Activated T-cell treated with anti-CD3 and anti-CD28 coated beads for 1 hour (primary cell): Measurements from ENCODE around the gene DTNB.
A peak's percentile ranks its signal among the peaks of the same experiment; 100 is the strongest.
"Not testable (repeated sequence)": the region's sequence is repeated elsewhere in the genome, so short reads cannot be mapped to it uniquely, and the experiment has no call there.

Experiments used
- DNase-seq: peaks from one replicate; pipeline ENCODE4 v3.0.0-alpha.2; 2020; ENCODE audit warnings: low read depth

DTNB gene

DNA sequence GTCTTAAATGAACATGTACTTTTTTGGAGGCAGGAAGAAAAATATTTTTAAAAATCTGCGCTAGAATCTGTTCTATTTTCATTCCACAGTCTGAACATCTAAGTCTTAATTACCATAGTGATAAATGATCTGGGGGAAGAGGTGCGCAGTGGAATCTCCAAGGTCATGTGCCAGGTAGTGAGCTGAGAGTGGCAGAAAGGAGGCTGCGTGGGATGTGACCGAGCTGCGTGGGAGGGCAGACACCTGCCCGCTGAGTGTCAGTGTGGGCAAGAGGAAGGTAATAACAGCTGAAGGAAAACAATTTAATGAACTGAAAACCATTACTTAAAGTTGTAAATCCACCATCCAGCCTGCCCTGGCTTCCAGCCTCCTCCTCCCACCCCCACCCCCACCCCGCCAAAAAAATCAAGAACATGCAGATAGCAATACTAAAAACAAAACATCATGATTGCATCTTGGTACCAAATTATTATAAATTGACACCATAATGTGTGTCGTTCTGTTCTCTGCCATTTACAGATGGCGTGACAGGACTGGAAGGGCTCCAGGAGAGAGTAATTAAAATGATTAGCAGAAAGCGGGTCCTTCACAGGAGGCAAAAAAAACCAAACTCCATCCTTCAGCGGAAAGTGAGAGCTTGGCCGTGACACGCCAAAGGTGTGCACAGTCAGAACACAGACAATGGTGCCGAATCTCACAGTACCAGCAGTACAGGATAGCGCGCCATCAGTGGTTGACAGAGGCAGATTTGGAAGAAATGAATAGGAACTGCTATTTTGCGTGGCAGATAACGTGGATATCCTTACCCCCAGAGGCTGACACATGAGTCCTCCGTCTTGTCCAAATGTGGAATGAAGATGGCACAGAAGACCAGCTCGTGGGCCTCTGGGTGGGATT is 11.4 kb upstream of the DTNB start:
- no peak for DNase-seq

DNA sequence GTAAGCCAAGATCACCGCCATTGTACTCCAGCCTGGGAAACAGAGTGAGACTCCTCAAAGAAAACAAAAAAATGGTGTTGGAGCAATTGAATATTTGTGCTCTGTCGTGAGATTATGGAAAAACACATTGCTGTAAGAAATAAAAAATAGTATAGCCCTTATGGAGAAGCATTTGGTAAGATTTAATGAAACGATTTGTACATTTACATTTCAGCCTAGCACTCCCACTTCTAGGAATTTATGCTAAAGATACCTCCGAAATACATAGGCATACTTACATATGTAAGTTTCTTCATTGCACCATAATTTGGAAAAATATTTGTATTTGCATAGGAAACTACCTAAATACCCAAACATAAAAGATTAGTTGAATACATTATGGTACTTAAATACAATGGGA is 8.7 kb upstream of the DTNB start:
- DNase-seq = no peak

DNA sequence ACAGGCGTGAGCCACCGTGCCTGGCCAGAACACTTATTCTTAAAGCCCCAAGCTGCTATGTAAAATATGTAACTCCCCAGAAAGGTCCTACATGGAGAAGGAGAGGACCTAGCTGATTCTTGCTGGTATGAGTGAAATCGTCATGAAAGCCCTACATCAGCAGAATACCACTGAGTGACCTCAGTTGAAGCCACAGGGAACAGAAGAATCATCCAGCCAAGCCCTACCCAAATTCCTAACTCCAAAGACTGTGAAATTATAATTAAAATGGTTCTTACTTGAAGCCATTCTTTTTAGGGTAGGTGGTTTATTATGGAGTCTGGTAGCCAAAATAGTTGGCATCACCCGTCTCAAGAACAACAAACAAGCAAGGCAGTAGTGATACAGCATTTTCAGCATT is 4.5 kb upstream of the DTNB start:
- no peak for DNase-seq

DNA sequence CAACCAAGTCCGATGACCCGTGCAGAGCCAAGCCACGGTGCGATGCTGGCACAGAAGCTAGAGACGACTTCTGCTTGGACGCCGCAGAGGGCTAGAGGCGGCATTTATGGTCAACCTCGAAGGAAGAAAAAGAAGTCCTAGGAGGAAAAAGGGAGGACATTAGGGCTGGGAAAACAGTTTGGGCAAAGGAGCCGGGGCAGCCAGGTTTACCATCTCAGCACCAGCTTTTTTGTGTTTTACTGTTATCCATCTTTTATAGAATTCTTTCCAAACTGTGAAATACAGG is 643 bp upstream of the DTNB start:
- DNase-seq = no peak

DNA sequence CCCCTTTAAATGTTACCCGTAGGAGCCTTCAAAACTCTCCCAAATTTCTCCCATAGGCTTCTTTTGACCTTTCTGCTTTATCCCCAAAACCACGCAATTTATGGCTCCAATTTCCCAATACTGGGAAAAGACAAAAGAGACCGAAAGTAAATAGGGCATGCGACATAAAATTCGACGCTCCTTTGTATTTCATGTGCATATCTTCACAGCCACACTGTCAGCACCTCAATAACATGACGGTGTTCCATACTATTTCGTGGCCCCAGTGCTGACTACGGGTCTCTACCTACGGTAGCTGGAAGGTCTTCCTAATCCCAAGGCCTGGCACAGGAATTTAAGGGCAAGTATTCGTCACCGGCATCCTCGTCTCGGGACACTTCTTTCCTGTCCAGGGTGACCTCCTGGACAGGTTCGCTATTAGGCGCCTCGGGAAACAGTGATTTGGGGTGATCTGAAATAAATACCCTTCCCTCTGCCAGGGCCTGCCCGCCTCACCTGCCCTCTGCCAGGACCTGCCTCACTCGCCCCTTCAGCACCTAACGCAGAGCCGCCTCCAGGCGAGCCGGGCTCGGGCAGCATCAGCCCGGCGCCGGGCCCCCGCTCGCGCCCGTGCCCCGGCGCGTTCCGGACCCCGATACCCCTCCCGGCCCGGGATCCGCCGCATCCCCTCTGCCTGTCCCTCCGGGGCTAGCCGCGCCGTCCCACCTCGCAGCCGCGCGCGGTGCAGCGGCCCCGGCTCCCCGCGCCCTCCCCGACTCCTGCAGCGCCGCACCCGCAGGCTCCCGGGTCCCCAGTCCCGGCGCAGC is 680 bp downstream of the DTNB start:
- peak; percentile 59 for DNase-seq

DNA sequence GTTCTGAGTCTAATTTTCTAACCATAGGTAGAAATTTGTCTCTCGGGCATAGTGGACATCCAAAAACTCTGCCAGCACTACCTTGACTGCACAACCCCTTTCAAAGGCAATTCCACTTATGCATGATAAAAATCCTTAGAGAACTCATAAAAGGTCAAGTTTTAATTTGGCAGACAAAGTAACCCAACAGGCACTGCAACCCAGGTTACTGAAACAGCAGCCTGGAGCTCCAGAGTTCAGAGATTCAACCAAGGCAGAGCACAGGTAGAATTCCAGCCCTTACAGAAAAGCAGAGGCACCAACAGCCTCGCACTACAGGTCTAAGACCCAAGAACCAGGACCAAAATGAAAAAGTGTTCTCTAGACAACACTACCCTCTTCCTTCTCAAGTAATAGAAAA is 1.8 kb downstream of the DTNB start:
- DNase-seq = no peak

DNA sequence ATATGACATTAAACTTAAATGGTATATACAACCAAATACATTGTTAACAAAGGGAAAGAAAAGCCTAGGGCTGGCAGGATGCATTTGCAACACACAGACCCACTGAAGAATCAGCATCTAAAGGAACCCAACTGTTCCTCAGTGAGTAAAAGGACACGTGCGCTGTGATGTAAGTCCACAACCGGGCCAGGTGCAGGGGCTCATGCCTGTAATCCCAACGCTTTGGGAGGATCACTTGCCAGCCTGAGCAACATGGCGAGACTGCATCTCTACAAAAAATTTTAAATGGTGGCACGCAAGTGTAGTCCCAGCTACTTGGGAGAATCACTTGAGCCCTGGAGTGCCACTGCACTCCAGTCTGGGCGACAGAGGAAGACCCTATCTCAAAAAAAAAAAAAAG is 3.9 kb downstream of the DTNB start:
- no peak for DNase-seq

DNA sequence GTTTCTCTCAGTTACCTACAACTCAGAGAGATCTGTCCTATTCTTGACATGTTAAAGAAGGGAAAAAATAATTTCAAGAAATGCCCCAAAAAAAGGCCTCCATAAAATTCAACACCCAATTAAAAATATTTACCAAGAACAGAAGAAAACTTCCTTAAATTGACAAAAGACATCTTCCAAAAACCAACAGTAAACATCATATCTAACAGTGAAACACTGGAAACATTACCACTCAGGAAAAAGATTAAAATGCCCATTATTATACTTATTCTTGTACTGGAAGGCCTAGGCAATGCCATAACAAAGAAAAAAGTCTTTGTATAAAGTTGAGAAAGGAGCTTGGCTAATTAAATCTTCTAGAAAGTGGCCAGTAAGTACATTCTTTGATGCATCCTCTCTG is 7.2 kb downstream of the DTNB start:
- DNase-seq = no peak

DNA sequence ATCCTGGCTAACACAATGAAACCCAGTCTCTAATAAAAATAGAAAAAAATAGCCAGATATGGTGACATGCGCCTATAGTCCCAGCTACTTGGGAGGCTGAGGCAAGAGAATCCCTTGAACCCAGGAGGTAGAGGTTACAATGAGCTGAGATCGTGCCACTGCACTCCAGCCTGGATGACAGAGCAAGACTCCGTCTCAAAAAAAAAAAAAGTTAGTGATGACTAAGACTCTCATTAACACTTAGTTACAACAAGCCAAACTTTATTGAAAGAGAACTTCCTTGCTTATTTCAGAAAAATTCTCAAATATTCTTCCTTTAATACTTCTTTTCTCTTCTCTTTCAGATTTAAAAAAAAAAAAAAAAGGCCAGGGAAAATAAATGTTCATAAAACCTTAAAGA is 7.9 kb downstream of the DTNB start:
- not testable (repeated sequence) for DNase-seq

DNA sequence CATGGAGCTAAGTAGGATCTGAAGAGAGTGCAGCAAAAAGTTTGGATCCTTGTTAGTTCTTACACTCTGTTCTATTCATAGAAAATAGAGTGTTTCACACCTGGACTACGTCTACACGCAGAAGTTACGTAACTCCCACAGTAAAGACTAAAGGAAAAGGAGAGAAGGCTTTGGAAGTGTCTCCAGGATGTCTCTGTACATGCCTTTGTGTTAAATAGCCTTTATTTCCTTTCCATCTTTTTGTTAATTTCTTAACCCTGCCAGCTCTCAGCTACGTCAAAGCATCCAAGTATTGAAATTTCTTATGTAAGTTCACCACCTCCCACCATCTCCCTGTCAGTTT is 8.4 kb downstream of the DTNB start:
- DNase-seq = no peak

DNA sequence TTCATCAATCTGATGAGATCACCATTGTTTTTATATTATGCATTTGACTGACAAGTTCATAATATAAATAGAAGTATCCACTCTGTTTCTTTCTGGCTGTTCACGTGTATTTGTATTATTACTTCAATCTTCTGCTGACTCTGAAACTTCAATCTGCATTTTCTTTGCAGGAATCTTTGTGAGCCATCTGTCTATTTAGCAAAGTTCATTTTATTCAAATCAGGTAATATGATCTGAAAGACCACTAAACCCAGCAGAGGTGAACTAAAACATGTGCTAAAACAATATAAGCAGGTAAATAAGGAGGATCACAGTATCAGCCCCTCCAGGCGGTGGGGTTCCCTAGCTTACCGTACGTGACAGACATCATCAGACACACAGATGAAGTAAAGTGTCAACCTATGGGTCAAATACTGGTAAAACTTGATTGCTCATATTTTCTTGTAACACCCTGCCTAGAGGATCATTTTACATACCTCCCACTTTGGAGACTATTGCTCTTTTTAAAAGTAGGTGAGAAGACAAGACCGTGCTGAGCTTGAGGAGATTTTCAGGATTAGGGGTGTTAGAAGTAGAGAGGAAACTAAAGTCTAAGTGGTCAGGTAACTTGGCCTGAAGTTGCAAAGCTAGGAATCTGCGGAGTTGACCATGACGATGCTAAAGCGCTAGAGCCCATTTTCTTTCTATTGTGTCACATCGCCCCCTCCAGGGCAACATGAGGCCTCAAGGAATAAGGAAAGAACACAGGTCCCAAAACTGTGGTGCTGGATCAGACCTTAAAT is 9.0 kb downstream of the DTNB start:
- no peak for DNase-seq

DNA sequence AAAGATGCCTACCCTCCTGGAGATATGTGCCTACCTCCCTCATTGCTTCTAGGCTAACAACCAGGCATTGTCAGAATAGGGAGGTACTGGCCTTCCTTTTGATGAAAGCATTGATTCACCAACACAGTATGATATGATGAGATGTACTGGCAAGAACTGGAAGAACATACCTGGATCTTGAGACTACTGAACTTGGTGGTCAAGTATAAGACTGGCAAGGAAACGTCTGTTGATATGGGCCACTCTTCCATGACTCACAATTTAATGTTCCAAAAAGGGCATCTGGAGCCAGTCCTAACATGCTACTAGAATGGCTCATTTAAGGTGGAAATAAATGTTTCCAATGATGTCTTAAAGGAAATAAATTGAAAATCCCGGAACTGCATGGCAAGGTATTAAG is 18.1 kb downstream of the DTNB start:
- DNase-seq = no peak

DNA sequence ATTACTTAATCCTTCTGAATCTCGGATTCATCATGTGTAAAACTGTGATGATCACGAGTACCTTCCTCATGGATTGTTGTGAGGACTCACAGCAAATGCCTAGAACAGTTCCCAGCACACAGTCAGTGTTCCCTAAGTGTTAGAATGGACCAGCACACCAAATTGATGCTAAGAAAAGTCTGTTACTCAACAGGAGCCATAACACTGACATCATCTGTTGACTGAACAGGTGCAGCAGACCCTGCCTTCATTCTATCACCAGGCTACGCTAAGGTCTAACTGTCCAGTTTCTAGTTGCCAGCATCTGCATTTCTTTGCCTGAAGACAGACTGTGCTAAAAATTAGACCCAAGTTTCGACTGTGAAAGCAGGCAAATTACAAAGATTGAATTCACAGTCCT is 18.6 kb downstream of the DTNB start:
- no peak for DNase-seq

DNA sequence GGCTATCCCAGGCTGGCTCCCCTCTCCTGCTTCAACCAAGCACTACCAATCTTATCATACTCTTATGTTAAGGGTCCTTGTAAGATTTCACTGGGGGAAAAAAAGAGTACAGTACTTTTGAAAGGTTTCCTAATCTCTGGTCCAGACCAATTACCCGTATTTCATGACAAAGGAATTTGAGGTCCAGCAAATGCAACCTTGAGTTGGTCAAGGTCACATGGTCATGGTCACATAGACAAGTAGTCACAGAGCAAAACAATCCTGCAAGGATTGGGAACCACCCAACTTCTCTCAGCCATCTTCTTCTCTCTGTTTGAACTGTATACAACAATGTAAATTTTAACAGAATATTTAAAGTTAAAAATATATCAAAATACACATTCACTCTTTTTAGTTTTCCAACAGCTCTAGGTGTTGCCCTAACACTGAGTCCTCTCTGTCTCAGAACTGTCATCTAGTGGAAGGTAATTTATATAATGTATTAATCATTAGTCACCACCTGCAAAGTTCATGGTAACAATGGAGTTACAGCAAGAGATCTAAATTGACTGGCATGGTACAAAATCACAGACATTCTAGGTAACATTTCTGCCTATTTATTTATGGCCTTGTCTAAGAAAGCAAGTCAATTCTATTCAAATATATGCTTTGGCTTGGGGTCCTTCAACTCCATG is 21.5 kb downstream of the DTNB start:
- DNase-seq = no peak

DNA sequence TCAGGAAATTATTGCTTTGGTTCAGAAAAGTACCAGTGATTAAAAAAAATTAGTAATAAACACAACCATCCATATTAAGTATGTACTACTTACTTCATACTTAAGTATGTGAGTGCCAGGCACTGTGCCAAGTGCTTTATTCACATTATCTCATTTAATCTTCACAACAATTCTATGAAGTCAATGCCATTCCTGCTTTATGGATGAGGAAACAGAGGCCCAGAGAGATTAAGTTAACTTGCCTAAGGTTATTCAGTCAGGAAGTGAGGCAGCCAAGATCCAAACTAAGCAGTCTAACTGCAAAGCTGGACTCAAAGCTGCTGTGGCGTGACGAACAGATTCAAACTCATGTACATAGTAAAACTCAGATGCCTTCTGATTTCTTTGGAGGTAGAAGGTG is 22.3 kb downstream of the DTNB start:
- DNase-seq = no peak

DNA sequence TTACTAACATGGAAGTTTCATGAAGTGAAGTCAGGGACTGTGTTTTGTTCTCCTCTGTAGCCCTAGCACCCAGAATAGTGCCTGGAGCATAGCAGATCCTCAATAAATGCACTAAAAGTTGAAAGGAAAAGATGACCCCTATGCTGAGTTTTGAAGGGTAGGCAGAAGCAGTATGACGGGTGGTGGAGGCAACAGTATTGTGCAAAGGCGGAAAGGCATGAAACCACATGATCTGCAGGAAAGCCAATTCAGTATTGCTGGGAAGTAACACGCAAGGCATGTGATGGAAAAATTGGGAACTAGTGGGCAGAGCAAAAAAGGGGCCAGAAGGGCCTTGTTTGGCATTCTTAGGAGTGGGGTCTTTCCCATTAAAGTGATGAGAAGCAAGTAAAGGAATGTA is 23.1 kb downstream of the DTNB start:
- DNase-seq = no peak

DNA sequence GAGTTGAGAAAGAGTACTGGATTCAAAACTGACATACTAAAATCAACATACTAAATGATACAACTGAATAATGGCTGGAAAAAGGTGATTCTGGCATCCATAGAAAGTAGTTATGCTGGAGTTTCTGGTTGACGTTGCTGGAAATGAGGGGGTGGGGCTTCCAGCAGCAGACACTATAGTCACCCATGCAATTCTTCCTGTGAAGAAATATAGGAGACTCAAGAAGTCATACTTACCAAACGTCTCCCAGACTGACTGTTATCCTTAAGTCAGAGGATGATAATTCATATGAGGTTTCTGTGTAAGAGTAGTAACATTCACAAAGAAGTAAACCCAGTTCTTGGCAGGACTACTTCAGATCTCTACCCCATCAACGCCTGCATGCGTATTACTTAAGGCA is 23.6 kb downstream of the DTNB start:
- no peak for DNase-seq

DNA sequence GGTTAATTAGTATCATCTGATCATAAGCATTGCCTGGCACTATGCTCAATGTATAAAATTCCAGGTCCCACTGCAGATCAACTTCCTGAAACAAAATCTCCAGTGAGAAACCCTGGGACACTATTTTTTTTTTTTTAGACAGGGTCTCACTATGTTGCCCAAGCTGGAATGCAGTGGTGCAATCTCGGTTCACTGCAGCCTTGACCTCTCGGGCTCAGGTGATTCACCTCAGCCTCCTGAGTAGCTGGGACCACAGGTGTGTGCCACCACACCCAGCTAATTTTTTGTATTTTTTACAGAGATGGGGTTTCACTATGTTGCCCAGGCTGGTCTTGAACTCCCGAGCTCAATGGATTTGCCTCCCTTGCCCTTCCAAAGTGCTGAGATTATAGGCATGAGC is 31.1 kb downstream of the DTNB start:
- DNase-seq = no peak

DNA sequence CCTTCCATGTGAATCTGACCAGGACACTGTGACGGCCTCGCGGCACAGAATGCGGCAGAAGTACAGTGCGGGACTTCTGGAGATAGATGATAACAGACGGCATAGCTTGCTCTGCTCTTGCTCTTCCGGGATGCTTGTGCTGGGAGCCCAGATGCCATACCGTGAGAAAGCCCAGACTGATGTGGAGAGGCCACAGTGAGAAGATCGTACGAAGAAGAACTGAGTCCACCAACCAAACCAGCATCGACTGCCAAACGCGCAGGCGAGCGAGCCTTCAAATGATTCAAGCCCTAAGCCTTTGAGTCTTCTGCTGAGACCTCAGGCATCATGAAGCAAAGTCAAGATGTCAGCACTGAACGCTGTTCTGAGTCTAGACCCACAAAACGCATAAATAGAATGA is 33.7 kb downstream of the DTNB start:
- DNase-seq = no peak

DNA sequence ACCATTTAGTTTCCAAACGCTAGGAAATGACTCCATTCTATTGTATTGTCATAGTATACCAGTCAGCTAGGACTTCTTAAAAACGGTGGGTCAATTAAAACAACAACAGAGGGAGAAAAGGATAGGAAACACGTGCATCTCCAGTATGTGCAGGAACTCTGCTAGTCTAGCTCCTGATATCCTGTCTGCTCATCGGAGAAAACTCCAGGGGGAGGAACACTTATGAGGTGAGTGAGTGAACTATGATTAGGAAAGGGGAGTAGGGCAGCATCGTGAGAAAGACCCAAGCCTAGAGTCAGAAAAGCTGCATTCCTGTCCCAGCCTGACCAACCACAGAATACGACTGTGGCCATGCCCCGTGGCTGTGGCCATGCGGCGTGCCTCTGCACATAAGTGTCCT is 34.2 kb downstream of the DTNB start:
- DNase-seq = no peak

DNA sequence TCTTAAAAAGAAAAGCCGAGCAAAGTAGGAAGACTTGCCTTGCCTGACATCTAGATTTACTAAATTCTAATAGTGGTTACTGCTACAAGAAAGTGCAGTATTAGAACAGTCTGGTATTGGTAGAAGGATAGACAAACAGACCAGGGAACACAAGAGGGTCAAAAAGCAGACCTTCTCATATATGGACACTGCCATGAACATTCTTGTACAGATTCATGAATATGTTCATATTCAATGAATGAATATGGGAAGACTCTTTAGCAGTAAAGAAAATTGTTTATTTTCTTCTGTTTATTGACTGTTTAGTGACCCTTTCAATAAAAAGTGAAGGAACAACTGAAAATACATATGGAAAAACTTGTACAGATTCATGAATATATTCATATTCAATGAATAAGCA is 37.6 kb downstream of the DTNB start:
- DNase-seq = no peak

DNA sequence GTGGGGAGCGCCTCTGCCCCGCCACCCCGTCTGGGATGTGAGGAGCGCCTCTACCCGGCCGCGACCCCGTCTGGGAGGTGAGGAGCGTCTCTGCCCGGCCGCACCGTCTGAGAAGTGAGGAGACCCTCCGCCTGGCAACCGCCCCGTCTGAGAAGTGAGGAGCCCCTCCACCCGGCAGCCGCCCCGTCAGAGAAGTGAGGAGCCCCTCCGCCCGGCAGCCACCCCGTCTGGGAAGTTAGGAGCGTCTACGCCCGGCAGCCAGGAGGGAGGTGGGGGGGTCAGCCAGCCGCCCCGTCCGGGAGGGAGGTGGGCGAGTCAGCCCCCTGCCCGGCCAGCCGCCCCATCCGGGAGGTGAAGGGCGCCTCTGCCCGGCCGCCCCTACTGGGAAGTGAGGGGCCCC is 39.6 kb downstream of the DTNB start:
- not testable (repeated sequence) for DNase-seq

DNA sequence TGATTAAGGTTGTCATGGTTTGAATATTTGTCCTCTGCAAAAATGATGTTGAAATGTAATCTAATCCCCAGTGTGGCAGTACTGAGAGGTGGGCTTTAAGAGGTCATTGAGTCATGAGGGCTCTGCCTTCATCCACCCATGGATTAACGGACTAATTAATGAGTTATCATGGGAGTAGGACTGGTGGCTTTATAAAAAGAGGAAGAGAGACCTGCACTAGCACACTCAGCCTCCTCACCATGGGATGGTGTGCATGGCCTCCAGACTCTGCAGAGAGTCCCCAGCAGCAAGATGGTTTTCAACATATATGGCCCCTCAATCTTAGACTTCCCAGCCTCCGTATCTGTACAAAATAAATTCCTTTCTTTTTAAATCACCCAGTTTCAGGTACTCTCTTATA is 41.0 kb downstream of the DTNB start:
- no peak for DNase-seq
